Stimulated activated CD8-positive, alpha-beta memory T cell treated with anti-CD3 and anti-CD28 coated beads, Interleukin-7, amount 100 ng/mL, for 48 hours (primary cell): ENCODE measurements around the gene PACS1.
"Not testable (repeated sequence)": the region's sequence is repeated elsewhere in the genome, so short reads cannot be mapped to it uniquely, and the experiment has no call there.

Experiments used
- DNase-seq, 2 donors: peaks; one replicate each; pipeline ENCODE4 v3.0.0-alpha.2; 2020; ENCODE audit warnings: low read depth in 1 of 2; ENCODE audit errors: extremely low read depth in 1 of 2

Gene PACS1

DNA sequence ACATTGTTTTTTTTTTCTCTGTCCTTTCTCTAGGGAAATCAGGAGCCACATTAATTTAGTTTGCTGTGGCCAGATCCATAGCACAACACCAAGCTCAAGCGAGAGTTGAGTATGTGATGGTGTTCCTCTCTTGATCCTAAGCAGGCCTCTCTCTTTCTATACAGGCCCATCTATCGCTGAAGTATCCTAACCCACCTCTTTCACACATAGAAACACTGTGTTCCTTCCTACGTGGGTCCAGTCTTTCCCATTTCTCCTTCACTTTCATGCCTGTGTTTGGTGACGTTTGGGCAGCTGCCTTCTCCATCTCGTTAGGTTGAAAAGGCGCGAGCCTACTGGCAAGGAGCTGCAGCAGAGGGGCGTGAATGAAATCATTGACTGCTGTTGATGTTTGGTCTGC is 2.4 kb downstream of the PACS1 start:
- DNase-seq: no peak

- no peak for DNase-seq
Measured at GRCh38 chr11:66073669-66074068, 3.6 kb downstream of the PACS1 start.

GRCh38 chr11:66075273-66075672 is 5.2 kb downstream of the PACS1 start:
- DNase-seq: no peak

DNA sequence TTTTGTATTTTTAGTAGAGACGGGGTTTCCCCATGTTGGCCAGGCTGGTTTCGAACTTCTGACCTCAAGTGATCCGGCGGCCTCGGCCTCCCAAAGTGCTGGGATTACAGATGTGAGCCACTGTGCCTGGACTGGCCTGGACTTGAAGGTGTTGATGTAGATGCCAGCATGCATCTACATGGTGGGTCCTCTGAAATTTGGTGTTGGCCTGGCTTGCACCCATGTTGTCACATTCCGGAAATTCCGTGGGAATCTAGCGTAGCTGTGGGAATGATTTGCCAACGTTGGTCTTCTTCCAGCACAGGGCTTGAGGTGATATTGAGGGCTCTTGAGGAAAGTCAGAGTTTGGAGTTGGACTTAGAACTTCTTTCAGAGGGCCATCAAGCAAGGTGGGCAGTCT is 6.5 kb downstream of the PACS1 start:
- no peak for DNase-seq

DNA sequence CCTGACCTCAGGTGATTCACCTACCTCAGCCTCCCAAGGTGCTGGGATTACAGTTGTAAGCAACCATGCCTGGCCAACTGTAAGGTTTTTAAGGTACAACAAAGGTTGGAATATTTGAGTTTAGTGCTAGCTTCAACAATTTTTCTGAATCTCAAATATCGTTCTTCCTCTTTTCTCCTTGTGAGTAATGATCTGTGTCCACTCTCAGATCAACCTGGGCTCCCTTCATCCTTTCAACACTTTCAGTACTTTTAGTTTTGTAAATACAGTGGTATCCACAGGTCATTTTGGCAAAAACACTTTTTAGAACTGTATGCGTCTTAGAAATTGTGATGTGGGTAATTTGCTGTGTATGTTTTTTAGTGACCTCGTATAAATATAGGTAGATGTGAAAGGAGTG is 7.9 kb downstream of the PACS1 start:
- no peak for DNase-seq

DNA sequence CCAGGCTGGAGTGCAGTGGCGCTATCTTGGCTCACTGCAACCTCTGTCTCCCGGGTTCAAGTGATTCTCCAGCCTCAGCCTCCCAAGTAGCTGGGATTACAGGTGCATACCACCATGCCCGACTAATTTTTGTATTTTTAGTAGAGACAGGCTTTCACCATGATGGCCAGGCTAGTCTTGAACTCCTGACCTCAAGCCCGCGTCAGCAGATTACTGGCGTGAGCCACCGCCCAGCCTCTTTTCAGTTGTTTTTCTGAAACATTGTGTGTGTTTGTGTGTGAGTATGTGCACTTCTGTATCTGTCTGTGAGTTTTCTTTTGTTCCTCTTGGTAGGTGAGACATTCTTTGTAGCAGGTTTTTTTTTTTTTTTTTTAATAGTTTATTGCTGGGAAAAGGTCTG is 8.9 kb downstream of the PACS1 start:
- not testable (repeated sequence) for DNase-seq

GRCh38 chr11:66080055-66080817 is 10.2 kb downstream of the PACS1 start:
- DNase-seq: peak in 1 of 2 donors; percentile 49

- DNase-seq: peak in 1 of 2 donors; percentile 39
Measured at GRCh38 chr11:66081505-66081904, 11.4 kb downstream of the PACS1 start.

DNA sequence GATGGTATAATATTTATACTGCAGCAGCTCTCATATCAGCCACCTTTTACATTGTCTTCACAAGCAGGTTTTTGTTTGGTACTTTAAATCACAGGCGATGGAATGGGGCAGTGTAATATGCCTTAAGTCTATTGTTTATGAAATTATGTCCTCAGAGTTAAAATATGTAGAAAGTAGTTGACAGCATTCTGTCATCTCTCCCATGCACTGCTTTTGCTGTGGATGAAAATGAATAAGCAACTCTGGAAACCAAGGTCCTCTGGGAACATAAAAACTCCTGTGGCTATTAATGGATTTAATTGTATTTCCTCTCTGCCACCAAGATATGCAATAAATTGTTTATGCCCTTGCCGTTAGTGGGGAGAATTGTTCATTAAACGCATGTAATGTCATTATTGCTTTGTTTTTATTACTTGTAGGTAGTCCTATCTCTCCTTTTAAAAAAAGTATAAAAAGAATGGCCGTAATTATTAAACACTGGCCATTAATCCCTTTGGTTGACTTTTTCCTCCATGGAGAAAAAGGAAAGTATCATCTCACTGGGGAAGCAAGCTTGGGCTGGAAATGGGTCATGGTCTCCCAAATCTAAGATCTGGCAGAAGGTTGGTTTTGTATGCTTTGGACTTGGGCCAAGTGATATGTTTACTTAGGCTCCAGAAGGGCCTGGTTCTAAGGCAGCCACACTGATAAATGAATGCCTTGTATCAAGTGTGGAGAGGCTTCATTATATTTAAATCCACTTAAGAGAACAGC is 13.1 kb downstream of the PACS1 start:
- DNase-seq: no peak

GRCh38 chr11:66083767-66084166 is 13.7 kb downstream of the PACS1 start:
- DNase-seq: no peak

DNA sequence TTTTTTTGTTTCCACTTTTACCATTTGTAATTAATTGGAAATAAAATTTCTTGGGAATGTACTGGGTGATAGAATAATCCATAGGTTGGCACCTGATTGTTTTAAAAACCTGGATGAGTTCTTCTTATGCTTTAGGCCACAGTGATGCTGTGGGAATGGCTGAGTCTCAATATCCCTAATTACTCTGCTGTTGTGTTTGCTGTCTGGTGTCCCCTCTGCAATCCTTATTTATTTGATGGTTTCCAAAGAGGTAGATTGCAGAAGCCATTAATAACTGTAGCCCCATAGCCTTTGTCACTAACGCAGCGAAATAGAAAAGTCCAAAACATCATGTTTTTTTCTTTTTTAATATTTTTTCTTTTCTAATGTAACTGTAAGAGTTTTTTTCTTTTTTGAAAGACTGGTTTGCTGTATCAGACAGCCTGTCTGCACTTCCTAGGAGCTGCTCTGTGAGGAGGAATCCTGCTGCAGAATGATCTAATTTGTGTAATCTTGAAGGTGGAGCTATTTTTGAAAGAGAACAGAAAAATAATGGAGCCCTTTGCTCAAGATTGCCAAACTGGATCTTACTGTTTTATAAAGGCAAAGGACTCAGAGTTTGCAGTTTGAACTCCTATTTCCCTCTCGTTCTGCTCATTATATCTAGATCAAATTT is 14.9 kb downstream of the PACS1 start:
- no peak for DNase-seq

- no peak for DNase-seq
Measured at GRCh38 chr11:66087148-66087908, 17.3 kb downstream of the PACS1 start.

DNA sequence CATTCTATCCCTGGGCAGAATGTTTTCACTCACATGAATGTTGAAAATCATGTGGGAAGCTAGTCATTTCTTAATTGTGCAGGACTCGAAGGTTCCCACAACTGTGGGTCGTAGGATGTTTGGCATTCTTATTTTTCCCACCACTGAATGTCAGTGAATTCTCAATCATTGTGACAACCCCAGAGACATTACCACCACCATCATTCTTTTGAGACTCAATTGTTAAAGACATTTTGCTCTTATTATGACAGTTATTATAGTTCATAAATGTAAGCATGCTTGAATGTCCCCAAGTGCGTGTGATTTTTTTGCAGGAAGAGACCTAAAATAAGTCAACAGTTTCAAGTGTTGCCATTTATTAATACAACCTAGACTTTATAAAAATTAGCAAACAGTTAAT is 19.0 kb downstream of the PACS1 start:
- no peak for DNase-seq

GRCh38 chr11:66090288-66090687 is 20.2 kb downstream of the PACS1 start:
- DNase-seq: no peak

DNA sequence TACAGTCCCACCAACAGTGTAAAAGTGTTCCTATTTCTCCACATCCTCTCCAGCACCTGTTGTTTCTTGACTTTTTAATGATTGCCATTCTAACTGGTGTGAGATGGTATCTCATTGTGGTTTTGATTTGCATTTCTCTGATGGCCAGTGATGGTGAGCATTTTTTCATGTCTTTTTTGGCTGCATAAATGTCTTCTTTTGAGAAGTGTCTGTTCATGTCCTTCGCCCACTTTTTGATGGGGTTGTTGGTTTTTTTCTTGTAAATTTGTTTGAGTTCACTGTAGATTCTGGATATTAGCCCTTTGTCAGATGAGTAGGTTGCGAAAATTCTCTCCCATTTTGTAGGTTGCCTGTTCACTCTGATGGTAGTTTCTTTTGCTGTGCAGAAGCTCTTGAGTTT is 22.1 kb downstream of the PACS1 start:
- not testable (repeated sequence) for DNase-seq

GRCh38 chr11:66099746-66100145 is 29.7 kb downstream of the PACS1 start:
- DNase-seq: not testable (repeated sequence)

GRCh38 chr11:66100272-66101065 is 30.4 kb downstream of the PACS1 start:
- DNase-seq: peak in 1 of 2 donors; percentile 37

DNA sequence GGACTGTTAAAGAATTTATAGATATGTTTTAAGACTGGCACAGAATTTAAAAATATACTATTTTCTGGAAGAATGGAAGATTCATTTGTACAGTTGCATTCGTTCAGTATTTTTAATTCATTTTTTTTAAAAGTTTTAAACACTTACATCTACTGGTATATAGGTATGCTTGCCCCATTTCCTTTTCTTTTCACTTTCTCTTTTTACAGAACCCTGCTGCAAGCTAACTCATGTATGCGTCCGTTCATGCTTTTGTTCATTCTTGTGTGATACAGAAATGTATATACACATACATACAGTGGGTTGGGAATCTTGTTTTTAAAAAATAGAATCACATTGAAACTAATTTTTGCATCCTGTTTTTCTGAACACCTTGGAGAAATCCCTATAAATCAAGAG is 31.0 kb downstream of the PACS1 start:
- DNase-seq: no peak

- DNase-seq: no peak
Measured at GRCh38 chr11:66104057-66104638, 34.1 kb downstream of the PACS1 start.
